GM12878 (cell line): ENCODE measurements around the gene WDSUB1.

Experiments
- BHLHE40 ChIP-seq, 2 experiments: fragments of 450-650 bp in 1 of 2; IDR thresholded peaks; 2 replicates each; pipeline ENCODE4 v1.6.1; 2011 to 2017; ENCODE audit warnings: low read depth in 2 of 2, borderline replicate concordance in 1 of 2, improper control_type of control experiment in 1 of 2, low read length in 1 of 2, mild to moderate bottlenecking in 1 of 2
- KDM1A ChIP-seq: fragments of 200-600 bp; sonication (generic); IDR thresholded peaks from 2 replicates; pipeline ENCODE4 v1.6.1; 2016; ENCODE audit warnings: borderline replicate concordance
- SREBF2 ChIP-seq: IDR thresholded peaks from 2 replicates; pipeline ENCODE4 v1.6.1; 2012; ENCODE audit warnings: mild to moderate bottlenecking, low read length
- ZBED1 ChIP-seq: IDR thresholded peaks from 2 replicates; pipeline ENCODE4 v1.6.1; 2016; ENCODE audit warnings: borderline replicate concordance
- ZSCAN29 ChIP-seq: fragments of 450-650 bp; IDR thresholded peaks from 2 replicates; pipeline ENCODE4 v1.6.1; 2017; ENCODE audit warnings: mild to moderate bottlenecking, moderate library complexity
- TF ChIP-seq, protein P1 (sequence below): IDR thresholded peaks from 2 replicates; pipeline ENCODE4 v1.6.1; 2012; ENCODE audit warnings: low read length, inconsistent platforms

- TF ChIP-seq SREBF2 (no peak), ZSCAN29 (no peak), BHLHE40 (IDR thresholded peaks at IDR 0.05; ENCODE audit: borderline replicate concordance in 1 of 2, low read depth in 2 of 2, low read length in 1 of 2) (no peak), KDM1A (no peak), ZBED1 (no peak)
- TF ChIP-seq, protein P1, sequence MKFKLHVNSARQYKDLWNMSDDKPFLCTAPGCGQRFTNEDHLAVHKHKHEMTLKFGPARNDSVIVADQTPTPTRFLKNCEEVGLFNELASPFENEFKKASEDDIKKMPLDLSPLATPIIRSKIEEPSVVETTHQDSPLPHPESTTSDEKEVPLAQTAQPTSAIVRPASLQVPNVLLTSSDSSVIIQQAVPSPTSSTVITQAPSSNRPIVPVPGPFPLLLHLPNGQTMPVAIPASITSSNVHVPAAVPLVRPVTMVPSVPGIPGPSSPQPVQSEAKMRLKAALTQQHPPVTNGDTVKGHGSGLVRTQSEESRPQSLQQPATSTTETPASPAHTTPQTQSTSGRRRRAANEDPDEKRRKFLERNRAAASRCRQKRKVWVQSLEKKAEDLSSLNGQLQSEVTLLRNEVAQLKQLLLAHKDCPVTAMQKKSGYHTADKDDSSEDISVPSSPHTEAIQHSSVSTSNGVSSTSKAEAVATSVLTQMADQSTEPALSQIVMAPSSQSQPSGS = no peak
These were observed 56.2 kb downstream of the WDSUB1 start for GRCh38 chr2:159230145-159230877.
